HepG2 (cell line): ENCODE measurements around the gene SMLR1. TPM values are rescaled to one million over a fixed set of nuclear protein-coding genes. Genes with fewer than 3 reads are reported as not detected.

Source experiments
- BORCS8-MEF2B ChIP-seq: sonication (generic); formaldehyde crosslinking; IDR thresholded peaks from 2 replicates; pipeline ENCODE4 v1.8.0; 2022; ENCODE audit warnings: mild to moderate bottlenecking, missing genetic modification reagents
- ELF4 ChIP-seq: sonication (generic); formaldehyde crosslinking; IDR thresholded peaks from 2 replicates; pipeline ENCODE4 v1.5.0; 2020; ENCODE audit warnings: missing genetic modification reagents, mild to moderate bottlenecking, moderate library complexity, borderline replicate concordance
- ETS1 ChIP-seq: sonication (generic); formaldehyde crosslinking; IDR thresholded peaks from 2 replicates; pipeline ENCODE4 v1.4.0; 2020; ENCODE audit warnings: missing genetic modification reagents
- FOXK1 ChIP-seq: sonication (generic); formaldehyde crosslinking; IDR thresholded peaks from 2 replicates; pipeline ENCODE4 v1.4.0; 2020; ENCODE audit warnings: low read depth, missing genetic modification reagents, borderline replicate concordance
- KDM5A ChIP-seq: fragments of 200-600 bp; sonication (generic); IDR thresholded peaks from 2 replicates; pipeline ENCODE4 v1.7.0; 2018; ENCODE audit warnings: antibody characterized with exemption, mild to moderate bottlenecking, low read length, borderline replicate concordance
- MYC ChIP-seq: sonication (generic); formaldehyde crosslinking; IDR thresholded peaks from 2 replicates; pipeline ENCODE4 v1.9.0; 2021; ENCODE audit warnings: missing genetic modification reagents, borderline replicate concordance
- ONECUT2 ChIP-seq: sonication (generic); formaldehyde crosslinking; IDR thresholded peaks from 2 replicates; pipeline ENCODE4 v1.4.0; 2020; ENCODE audit warnings: missing genetic modification reagents
- SNAI1 ChIP-seq: sonication (generic); formaldehyde crosslinking; IDR thresholded peaks from 2 replicates; pipeline ENCODE4 v1.5.0; 2020; ENCODE audit warnings: mild to moderate bottlenecking, missing genetic modification reagents, borderline replicate concordance
- SP5 ChIP-seq: IDR thresholded peaks from 2 replicates; pipeline ENCODE4 v1.6.1; 2016; ENCODE audit warnings: low read depth, borderline replicate concordance
- TCF7L2 ChIP-seq: IDR thresholded peaks from 2 replicates; pipeline ENCODE4 v1.6.1; 2011; ENCODE audit warnings: mild to moderate bottlenecking, low read depth, low read length, moderate library complexity
- TOPORS ChIP-seq: sonication (generic); formaldehyde crosslinking; IDR thresholded peaks from 2 replicates; pipeline ENCODE4 v1.8.0; 2023; ENCODE audit warnings: mild to moderate bottlenecking, missing genetic modification reagents
- ZKSCAN5 ChIP-seq: sonication (generic); formaldehyde crosslinking; IDR thresholded peaks from 2 replicates; pipeline ENCODE4 v1.5.1; 2020; ENCODE audit warnings: mild to moderate bottlenecking, missing genetic modification reagents
- ZMYM2 ChIP-seq: sonication (generic); formaldehyde crosslinking; IDR thresholded peaks from 2 replicates; pipeline ENCODE4 v1.8.0; 2022; ENCODE audit warnings: mild to moderate bottlenecking, missing genetic modification reagents
- ZNF253 ChIP-seq: sonication (generic); formaldehyde crosslinking; IDR thresholded peaks from 2 replicates; pipeline ENCODE4 v1.8.0; 2022; ENCODE audit warnings: mild to moderate bottlenecking, missing genetic modification reagents, borderline replicate concordance
- ZNF331 ChIP-seq: sonication (generic); formaldehyde crosslinking; IDR thresholded peaks from 2 replicates; pipeline ENCODE4 v1.4.0; 2020; ENCODE audit warnings: missing genetic modification reagents
- ZNF33A ChIP-seq: sonication (generic); formaldehyde crosslinking; IDR thresholded peaks from 2 replicates; pipeline ENCODE4 v1.5.1; 2020; ENCODE audit warnings: missing genetic modification reagents, mild to moderate bottlenecking, moderate library complexity, borderline replicate concordance
- ZNF431 ChIP-seq: sonication (generic); formaldehyde crosslinking; IDR thresholded peaks from 2 replicates; pipeline ENCODE4 v1.9.0; 2022; ENCODE audit warnings: missing genetic modification reagents, low read depth, mild to moderate bottlenecking, borderline replicate concordance
- ZNF747 ChIP-seq: sonication (generic); formaldehyde crosslinking; IDR thresholded peaks from 2 replicates; pipeline ENCODE4 v1.8.1; 2023; ENCODE audit warnings: missing genetic modification reagents, mild to moderate bottlenecking, borderline replicate concordance
- ZNF768 ChIP-seq: sonication (generic); formaldehyde crosslinking; IDR thresholded peaks from 2 replicates; pipeline ENCODE4 v1.4.0; 2020; ENCODE audit warnings: missing genetic modification reagents
- ZNF841 ChIP-seq: sonication (generic); formaldehyde crosslinking; IDR thresholded peaks from 2 replicates; pipeline ENCODE4 v1.8.1; 2023; ENCODE audit warnings: missing genetic modification reagents, borderline replicate concordance
- ZSCAN31 ChIP-seq: sonication (generic); formaldehyde crosslinking; IDR thresholded peaks from 2 replicates; pipeline ENCODE4 v1.5.0; 2020; ENCODE audit warnings: low read depth, mild to moderate bottlenecking, missing genetic modification reagents
- polyA plus RNA-seq, 8 experiments: library from polyadenylated mRNA; depleted of rRNA in 3 of 8; stranded (reverse) in 7 of 8; unstranded in 1 of 8; fragments of >200 nt; fragmentation: Illumina TruSeq in 4 of 8; extraction: Trizol in 4 of 8; gene quantifications; 2 replicates each; pipeline versions ENCODE4 v1.2.1 to v1.2.3, GENCODE V29; 2011 to 2016; ENCODE audit warnings: low read depth in 4 of 8, missing spikeins in 1 of 8, mixed read lengths in 1 of 8; ENCODE audit not compliant: insufficient read depth in 1 of 8
- total RNA-seq, 5 experiments: library from RNA; depleted of rRNA; stranded (reverse); fragments of >200 nt; fragmentation: Illumina TruSeq; extraction: Trizol; gene quantifications; 2 replicates each; pipeline ENCODE4 v1.2.3, GENCODE V29; 2016; ENCODE audit warnings: low read depth in 1 of 5
- TF ChIP-seq, protein P1 (sequence below): IDR thresholded peaks from 2 replicates; pipeline ENCODE4 v1.6.1; 2016
- TF ChIP-seq, protein P2 (sequence below): sonication (generic); formaldehyde crosslinking; IDR thresholded peaks from 2 replicates; pipeline ENCODE4 v1.4.0; 2020; ENCODE audit warnings: mild to moderate bottlenecking, missing genetic modification reagents
- TF ChIP-seq, protein P3 (sequence below): sonication (generic); formaldehyde crosslinking; IDR thresholded peaks from 2 replicates; pipeline ENCODE4 v1.5.0; 2020; ENCODE audit warnings: missing genetic modification reagents
- TF ChIP-seq, protein P4 (sequence below): sonication (generic); formaldehyde crosslinking; IDR thresholded peaks from 2 replicates; pipeline ENCODE4 v1.5.0; 2020; ENCODE audit warnings: missing genetic modification reagents

The SMLR1 gene
- total and polyA plus RNA-seq, 2 of the 13 experiments (the other 11 are each of a cell fraction or from before 2014, with no cell fraction given), result 41.8 to 104 TPM

DNA sequence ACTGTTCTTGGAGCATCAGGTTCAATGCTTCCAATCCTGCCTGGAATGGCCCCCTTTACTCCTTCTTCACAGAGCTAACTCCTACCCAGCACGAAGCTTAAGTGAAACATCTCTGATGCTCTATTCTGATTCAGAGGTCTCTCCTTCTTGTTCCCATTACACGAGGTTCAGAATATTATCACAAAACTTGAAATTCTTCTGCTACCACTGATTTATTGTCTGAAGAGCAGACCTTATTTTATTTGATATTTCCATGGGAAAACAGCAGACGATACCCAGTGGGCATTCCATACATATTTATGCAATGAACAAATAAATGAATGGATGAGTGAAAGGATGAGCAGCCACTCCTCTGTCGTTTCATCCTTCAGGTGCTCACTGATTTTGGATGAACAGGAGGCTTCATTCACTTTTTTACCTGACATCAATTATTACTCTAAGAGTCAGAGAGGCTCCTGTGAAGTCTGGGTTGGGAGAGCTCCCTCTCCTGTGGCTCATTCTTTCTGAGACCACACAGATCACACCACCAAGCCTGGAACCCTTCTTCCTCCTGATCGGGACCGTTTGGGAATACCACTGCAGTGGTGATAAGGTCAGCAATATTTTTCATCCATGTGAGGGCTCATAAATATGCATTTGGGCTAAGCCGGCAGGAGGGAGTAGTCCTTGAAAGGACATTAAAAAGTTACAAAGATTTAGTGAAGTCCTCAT is 25.8 kb downstream of the SMLR1 start (continued):
- TF ChIP-seq ZNF747 (CRISPR knock-in tag), result 0 out of 2 replicates have a peak, but pooled peaks have one; percentile 46
- peak; percentile 30; the same call in 1 of the 2 replicates for TF ChIP-seq ELF4
- no peak for TF ChIP-seq BORCS8-MEF2B (CRISPR knock-in tag)
- no peak for TF ChIP-seq ZNF841 (CRISPR knock-in tag)
- TF ChIP-seq ZNF33A (CRISPR knock-in tag), result no peak
- TF ChIP-seq, protein P1, sequence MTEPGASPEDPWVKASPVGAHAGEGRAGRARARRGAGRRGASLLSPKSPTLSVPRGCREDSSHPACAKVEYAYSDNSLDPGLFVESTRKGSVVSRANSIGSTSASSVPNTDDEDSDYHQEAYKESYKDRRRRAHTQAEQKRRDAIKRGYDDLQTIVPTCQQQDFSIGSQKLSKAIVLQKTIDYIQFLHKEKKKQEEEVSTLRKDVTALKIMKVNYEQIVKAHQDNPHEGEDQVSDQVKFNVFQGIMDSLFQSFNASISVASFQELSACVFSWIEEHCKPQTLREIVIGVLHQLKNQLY (CRISPR knock-in tag), result no peak
- 0 out of 2 replicates have a peak, but pooled peaks have one; percentile 18 for TF ChIP-seq ZMYM2 (CRISPR knock-in tag)
- TF ChIP-seq, protein P2, sequence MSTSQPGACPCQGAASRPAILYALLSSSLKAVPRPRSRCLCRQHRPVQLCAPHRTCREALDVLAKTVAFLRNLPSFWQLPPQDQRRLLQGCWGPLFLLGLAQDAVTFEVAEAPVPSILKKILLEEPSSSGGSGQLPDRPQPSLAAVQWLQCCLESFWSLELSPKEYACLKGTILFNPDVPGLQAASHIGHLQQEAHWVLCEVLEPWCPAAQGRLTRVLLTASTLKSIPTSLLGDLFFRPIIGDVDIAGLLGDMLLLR (CRISPR knock-in tag), result no peak
- TF ChIP-seq, protein P3, sequence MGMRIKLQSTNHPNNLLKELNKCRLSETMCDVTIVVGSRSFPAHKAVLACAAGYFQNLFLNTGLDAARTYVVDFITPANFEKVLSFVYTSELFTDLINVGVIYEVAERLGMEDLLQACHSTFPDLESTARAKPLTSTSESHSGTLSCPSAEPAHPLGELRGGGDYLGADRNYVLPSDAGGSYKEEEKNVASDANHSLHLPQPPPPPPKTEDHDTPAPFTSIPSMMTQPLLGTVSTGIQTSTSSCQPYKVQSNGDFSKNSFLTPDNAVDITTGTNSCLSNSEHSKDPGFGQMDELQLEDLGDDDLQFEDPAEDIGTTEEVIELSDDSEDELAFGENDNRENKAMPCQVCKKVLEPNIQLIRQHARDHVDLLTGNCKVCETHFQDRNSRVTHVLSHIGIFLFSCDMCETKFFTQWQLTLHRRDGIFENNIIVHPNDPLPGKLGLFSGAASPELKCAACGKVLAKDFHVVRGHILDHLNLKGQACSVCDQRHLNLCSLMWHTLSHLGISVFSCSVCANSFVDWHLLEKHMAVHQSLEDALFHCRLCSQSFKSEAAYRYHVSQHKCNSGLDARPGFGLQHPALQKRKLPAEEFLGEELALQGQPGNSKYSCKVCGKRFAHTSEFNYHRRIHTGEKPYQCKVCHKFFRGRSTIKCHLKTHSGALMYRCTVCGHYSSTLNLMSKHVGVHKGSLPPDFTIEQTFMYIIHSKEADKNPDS, result no peak; the same call in 1 of the 2 replicates
- TF ChIP-seq FOXK1 (CRISPR knock-in tag), result no peak
- TF ChIP-seq, protein P4, sequence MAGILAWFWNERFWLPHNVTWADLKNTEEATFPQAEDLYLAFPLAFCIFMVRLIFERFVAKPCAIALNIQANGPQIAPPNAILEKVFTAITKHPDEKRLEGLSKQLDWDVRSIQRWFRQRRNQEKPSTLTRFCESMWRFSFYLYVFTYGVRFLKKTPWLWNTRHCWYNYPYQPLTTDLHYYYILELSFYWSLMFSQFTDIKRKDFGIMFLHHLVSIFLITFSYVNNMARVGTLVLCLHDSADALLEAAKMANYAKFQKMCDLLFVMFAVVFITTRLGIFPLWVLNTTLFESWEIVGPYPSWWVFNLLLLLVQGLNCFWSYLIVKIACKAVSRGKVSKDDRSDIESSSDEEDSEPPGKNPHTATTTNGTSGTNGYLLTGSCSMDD (CRISPR knock-in tag), result no peak
- TF ChIP-seq ZKSCAN5, result no peak
- TF ChIP-seq ZSCAN31 (CRISPR knock-in tag), result 0 out of 2 replicates have a peak, but pooled peaks have one; percentile 21
- no peak for TF ChIP-seq ZNF331 (CRISPR knock-in tag)
- no peak for TF ChIP-seq ZNF431
- no peak for TF ChIP-seq MYC
- TF ChIP-seq TCF7L2, result no peak
- TF ChIP-seq ETS1 (CRISPR knock-in tag), result no peak
- TF ChIP-seq SP5, result no peak
- TF ChIP-seq TOPORS (CRISPR knock-in tag), result 0 out of 2 replicates have a peak, but pooled peaks have one; percentile 45
- TF ChIP-seq KDM5A, result no peak
- no peak for TF ChIP-seq SNAI1 (CRISPR knock-in tag)
- no peak for TF ChIP-seq ZNF253 (CRISPR knock-in tag)
- TF ChIP-seq ZNF768, result no peak
- TF ChIP-seq ONECUT2 (CRISPR knock-in tag), result no peak
